ENCODE measurements around the gene GSG1L.

Gene GSG1L

GRCh38 chr16:27840311-27841060 is 223.0 kb downstream of the GSG1L start:
- DNase-seq, result no peak

GRCh38 chr16:27839419-27839818 is 224.1 kb downstream of the GSG1L start:
- DNase-seq, result no peak

- no peak for DNase-seq
These were observed 224.9 kb downstream of the GSG1L start for GRCh38 chr16:27838536-27839175.

GRCh38 chr16:27829975-27830374 is 233.5 kb downstream of the GSG1L start:
- DNase-seq, result no peak

- DNase-seq, result no peak
These were observed 234.8 kb downstream of the GSG1L start for GRCh38 chr16:27828671-27829070.

- no peak for DNase-seq
These were observed 235.7 kb downstream of the GSG1L start for GRCh38 chr16:27827765-27828164.

- DNase-seq, result no peak
These were observed 236.6 kb downstream of the GSG1L start for GRCh38 chr16:27826893-27827289.

- no peak for DNase-seq
These were observed 237.2 kb downstream of the GSG1L start for GRCh38 chr16:27826081-27826892.

- no peak for DNase-seq
These were observed 238.7 kb downstream of the GSG1L start for GRCh38 chr16:27824786-27825185.

GRCh38 chr16:27824006-27824405 is 239.5 kb downstream of the GSG1L start:
- DNase-seq, result no peak

- DNase-seq, result no peak
These were observed 240.1 kb downstream of the GSG1L start for GRCh38 chr16:27823421-27823820.

GRCh38 chr16:27822996-27823395 is 240.5 kb downstream of the GSG1L start:
- no peak for DNase-seq

GRCh38 chr16:27822529-27822928 is 241.0 kb downstream of the GSG1L start:
- DNase-seq, result no peak

- no peak for DNase-seq
These were observed 242.7 kb downstream of the GSG1L start for GRCh38 chr16:27820646-27821345.

- DNase-seq, result no peak
These were observed 243.5 kb downstream of the GSG1L start for GRCh38 chr16:27819881-27820610.

GRCh38 chr16:27819356-27819755 is 244.2 kb downstream of the GSG1L start:
- no peak for DNase-seq

- DNase-seq, result no peak
These were observed 245.3 kb downstream of the GSG1L start for GRCh38 chr16:27818246-27818645.

GRCh38 chr16:27817038-27817437 is 246.5 kb downstream of the GSG1L start:
- no peak for DNase-seq

GRCh38 chr16:27816561-27816960 is 247.0 kb downstream of the GSG1L start:
- DNase-seq, result no peak

- DNase-seq, result no peak
These were observed 249.9 kb downstream of the GSG1L start for GRCh38 chr16:27813591-27813990.

- no peak for DNase-seq
These were observed 251.6 kb downstream of the GSG1L start for GRCh38 chr16:27811881-27812280.

GRCh38 chr16:27806986-27807385 is 256.5 kb downstream of the GSG1L start:
- no peak for DNase-seq
